Umbilical cord (tissue), 2 donors: ENCODE measurements around the gene SMIM36. TPM values are rescaled to one million over a fixed set of nuclear protein-coding genes. Genes with fewer than 3 reads are reported as not detected.
"Not testable (repeated sequence)": the region's sequence is repeated elsewhere in the genome, so short reads cannot be mapped to it uniquely, and the experiment has no call there.

Experiments used
- DNase-seq: peaks from one replicate; pipeline ENCODE4 v3.0.0-alpha.2; 2015; ENCODE audit warnings: low spot score
- total RNA-seq: library from RNA; depleted of rRNA; stranded (reverse); fragments of >200 nt; gene quantifications from one replicate; pipeline ENCODE4 v1.2.3, GENCODE V29; 2014; ENCODE audit warnings: low replicate concordance; ENCODE audit not compliant: insufficient read depth

The SMIM36 gene
- total RNA-seq, 1 donor from 2014 or later, result 1.9 TPM

GRCh38 chr17:55435408-55435807, 75.8 kb downstream of the SMIM36 start:
- DNase-seq, result no peak

DNA sequence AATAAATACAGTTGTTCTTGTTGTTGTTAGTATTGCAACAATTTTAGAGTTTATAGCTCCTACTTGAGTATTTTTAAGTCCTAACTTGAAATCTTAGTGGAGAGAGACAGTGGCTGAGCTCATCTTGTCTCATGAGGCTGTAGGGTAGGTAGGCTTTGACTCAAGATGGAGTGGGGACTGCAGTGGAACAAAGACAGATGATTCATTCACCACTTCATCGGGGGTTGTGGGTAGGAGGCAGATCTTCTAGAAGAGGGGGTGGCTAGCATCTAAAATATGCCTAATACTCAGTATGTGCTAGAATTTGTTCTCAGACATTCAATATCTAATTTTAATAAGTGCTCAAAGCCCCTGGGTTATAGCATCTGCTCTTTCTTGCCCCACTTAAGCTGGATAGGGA, 76.5 kb downstream of the SMIM36 start:
- no peak for DNase-seq

DNA sequence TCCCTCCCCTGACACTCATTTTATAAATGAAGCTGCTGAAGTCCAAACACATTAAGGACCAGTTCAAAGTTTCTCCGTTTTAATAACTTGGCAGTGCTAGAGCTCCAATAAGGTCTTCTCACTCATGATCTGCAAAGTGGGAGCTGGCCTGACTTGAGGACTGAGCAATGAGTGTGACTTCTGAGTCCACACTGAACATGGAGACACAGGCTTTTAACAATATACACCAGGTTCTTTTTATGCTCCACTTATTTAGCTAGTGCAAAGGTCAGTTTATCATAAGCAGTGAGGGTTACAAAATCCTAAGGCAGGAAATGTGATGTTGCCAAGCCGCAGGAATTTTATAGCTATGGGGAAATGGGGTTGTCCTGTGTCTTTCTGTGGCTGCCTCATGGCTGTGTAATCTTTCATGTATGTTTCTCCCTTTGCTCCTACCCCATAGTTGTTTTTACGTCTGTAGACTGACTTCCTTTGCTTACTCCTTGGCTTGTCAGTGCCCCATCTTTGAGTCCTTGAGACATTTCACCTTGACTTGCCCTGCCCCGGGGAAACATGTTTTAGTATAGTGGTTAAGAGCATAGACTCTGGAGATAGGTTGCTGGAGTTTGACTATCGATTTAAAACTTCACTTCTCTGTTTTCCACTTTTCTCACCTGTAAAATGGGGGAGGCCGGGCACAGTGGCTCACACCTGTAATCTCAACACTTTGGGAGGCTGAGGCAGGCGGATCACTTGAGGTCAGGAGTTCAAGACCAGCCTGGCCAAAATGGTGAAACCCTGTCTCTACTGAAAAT, 77.4 kb downstream of the SMIM36 start:
- peak; percentile 84 for DNase-seq

DNA sequence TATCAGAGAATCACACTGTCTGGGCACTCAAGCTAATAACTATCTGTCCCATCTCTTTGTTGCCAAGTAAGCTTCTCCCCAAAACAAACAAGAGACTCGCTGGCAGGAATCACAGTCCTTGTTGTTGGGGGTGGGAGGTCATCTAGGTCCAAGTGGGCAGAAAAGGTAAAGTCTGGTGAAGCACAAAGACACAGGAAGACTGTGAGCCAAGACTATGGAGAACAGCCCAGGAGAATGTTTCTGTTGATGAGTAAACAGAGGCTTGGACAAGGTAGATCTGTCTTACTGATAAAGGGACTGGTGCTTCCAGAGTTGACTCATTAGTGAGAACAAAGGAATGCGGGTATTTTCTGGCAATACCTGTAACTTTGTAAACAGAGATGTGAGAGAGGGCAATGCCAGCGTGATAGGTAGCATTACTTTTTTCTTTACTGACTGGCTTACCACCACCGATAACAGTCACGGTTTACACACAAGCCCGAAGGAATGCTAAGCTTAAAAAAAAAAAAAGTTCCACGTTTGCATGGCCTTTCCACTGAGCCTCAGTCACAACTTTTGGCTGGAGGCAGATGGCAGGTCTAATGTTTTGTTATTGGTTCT, 78.1 kb downstream of the SMIM36 start:
- DNase-seq, result peak; percentile 10

DNA sequence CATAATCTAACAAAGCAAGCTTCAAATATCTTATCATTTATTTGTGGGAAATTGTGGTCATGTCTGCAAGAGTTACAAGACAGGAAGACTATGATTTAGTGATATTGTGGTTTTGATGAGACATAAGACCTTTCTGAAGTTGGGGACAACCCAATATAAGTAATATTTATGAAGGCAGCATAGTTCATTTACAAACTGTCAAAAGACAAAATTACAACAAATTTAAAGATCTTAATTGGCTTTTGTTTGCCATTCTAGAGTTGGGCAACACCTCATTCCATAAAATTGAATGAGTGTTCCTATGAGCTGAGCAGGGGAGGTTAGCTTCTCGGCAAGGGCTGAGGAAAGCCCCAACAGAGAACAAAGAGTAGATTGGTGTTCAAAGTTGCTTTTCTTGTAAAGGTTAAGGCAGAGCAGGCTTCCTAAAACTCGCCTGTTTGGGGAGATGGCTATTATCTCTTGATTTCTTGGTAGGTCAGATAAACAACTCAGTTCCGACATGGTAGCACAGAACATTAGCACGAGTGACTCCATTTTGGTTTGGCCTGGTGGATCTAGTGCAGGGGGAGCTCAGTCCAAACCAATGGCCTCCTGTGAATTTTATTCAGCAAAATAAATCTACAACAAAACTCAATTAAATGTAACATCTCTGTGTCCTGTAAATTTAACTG, 78.8 kb downstream of the SMIM36 start:
- DNase-seq, result no peak

GRCh38 chr17:55431914-55432313, 79.3 kb downstream of the SMIM36 start:
- DNase-seq, result not testable (repeated sequence)

DNA sequence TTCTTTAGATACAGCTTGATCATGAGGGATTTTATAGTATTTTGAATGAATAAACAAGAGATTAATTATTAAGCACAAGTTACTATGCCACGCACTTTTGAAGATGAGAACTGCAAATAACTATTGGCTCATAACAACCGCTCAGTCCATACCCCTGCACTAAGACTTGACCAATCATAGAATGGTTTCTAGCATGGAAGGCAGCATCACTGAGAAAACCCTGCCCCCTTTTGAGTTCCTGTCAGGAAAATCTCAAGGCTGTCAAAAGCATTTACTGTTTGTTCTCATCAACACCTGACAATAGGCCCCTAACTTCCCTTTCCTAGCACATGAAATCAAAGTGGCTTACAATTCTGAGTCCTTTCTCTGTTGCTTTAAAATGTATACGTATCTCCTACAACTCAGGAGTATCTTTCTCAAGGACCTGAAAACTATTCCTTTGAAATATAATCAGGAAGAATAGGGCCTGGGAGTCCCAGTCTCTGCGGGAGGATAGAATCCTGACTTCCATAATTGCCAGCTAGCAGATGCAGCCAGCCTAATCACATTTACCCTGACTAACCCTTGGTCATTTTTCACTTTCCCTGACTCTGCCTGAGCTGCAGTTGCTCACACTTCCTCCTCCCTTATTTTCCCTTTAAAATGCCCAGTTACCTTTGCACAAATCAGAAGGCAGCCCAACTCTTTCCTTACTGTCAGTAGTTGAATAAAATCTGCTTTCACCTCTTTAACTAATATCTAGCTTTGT, 80.5 kb downstream of the SMIM36 start:
- peak; percentile 13 for DNase-seq

DNA sequence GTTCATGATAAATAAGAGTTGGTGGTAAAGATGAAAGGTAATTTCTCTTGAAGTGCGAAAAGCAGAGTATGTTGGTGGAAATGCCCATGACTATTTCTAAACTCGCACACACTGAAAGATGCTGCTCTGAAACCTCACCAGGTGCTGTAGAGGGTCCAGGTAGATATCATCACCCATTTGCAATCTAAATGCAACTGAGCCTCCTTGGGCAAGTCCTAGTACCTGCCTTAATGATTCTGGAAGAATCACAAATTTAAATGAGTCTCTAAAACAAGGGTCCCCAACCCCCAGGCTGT, 83.7 kb downstream of the SMIM36 start:
- no peak for DNase-seq

DNA sequence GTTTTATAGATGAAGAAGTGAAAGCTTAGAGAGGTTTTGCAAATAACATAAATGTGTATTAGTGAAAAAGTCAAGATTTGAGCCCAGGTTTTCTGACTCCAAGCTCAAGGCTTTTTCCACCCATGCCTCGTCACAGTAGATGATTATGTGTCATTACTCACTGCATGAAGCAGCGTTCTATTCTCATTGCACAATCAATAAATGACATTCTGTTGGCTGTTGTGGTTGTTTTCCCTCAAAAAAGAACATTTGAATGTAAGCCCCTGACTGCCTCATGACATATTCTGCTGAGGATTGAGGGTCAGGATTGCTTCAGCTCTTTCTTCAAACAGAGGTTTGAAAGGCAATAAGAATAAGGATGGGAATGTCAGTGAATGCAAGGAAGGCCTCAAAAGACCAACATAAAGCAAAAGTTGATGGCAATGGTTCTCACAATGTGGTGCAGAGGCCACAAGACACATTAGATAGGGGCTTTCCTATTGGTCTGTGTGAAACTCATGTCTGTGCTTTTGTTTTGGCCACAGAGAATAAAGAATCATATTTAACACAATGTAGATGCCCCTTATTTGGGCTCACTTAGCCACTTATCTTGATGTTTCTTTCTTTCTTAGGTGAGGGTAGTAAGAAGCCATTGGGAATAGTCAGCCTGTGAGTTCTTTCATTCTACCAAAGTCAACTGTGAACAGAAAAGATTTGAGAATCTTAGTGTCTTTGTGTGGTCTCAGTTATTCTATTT, 84.2 kb downstream of the SMIM36 start:
- DNase-seq, result peak; percentile 65

GRCh38 chr17:55424893-55425540, 86.2 kb downstream of the SMIM36 start:
- DNase-seq, result no peak

- DNase-seq, result no peak
Observed at GRCh38 chr17:55423535-55423934, 87.7 kb downstream of the SMIM36 start.

GRCh38 chr17:55422828-55423164, 88.5 kb downstream of the SMIM36 start:
- not testable (repeated sequence) for DNase-seq

- DNase-seq, result peak; percentile 5
Observed at GRCh38 chr17:55421179-55421934, 89.9 kb downstream of the SMIM36 start, which contains the start of gene MMD. Gene MMD (minus strand): TSS chr17:55421835. CDS start chr17:55421695, 140 bp downstream.

- DNase-seq, result peak; percentile 12
Observed at GRCh38 chr17:55420776-55421178, 90.5 kb downstream of the SMIM36 start.

DNA sequence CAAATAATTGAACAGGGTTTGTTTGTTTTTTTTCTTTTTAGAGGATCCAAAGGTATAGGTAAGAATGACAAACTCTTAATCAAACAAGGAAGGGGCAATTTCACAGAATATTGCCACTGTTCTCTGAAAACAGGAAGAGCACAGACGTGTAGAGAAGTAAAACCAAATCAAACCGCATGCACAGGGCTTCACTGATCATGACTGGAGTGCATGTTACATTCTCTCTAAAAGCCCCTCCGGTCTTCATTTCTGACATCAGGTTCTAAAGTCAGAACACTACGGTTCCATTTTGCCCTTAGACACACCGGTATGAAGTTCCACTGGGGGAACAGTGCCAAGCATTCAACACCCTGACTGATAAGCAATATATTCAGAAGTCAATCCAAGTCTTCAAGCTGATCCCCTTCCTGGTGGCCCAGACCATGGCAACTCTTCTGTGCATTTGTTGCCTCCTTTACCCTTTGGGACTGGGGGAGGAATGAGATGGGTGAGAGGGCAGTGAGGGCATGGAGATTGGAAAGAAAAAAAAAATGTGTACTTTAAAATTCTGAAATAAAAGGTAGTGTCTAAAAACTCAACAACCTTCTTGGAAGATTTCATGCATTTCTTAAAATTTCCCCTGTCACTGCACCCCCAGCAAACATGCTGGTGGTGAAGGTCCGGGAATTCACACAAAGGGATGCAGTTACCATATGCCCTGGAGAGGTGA, 91.0 kb downstream of the SMIM36 start:
- DNase-seq, result peak; percentile 8

DNA sequence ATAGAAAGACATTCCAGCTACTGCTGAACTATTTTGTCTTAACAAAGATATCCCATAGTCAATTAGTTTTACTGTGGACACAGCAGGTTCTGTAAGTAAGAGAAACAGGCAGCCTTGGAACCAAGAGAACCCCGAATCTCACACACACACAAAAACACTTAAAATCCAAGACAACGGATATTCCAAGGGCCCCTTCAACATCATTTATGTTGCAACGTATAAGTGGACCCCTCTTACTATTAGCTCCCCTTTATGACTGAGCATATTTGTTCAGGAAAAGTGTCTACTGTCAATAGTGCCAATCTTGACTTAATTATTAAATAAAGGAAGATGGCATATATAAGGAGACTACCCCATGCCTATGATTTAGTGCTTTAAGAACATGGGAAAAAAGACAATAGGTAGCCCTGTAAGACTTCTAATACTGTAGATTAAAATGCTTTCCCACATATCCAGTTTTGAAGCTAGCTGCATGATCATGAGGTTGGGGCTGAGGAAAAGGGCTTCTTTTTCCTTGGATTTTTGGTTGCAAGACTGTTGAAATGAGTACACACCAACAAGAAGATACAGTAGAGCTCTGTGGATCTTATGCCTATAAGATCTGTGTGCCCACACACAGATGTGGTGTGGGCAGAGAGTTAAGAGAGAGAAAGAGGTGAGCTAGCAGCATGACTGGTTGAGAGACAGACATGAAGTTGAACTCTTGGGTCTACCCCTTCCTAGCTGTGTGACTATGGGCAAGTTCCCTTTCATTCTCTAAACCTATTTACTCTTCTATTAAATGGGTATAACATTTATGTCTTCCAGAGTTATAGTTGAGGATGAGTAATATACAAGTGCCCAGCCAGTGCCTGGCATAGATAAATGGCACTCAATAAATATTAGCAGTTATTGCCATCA, 92.6 kb downstream of the SMIM36 start:
- DNase-seq, result no peak

DNA sequence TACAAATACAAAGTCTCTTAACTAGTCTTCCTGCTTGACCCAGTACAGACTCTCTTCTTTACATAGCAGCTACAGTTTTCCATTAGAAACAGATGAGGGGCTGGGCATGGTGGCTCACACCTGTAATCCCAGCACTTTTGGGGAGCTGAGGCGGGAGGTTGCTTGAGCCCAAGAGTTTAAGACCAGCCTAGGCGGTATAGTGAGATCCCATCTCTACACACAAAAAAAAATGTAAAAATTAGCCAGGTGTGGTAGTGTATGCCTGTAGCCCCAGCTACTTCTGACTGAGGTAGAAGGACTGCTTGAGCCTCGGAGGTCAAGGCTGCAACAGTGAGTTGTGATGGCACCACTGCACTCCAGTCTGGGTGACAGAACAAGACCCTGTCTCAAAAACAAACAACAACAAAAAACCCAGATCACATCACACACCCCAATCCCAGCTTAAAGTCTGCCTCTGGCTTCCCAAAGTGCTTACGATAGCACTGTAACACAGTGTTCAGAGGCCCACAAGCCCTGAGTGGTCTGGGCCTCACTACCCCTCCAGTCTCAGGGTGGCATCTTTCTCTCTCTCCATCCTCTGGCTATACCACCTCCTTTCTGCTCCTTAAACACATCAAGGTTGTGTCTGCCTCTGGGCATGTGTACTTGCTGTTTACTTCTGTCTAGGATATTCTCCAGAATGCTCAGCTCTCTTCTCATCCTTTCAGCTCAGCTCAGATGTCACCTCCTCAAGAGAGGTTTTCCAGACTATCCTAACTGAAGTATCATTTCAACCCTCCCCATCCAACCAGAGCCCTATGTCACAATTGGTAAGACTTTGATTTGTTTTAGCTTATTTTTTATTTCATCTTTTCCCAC, 93.6 kb downstream of the SMIM36 start:
- no peak for DNase-seq
